Gastroesophageal sphincter (tissue), 4 donors: ENCODE data around the gene CHST11. TPM values are rescaled to one million over a fixed set of nuclear protein-coding genes. Genes with fewer than 3 reads are reported as not detected.

Source experiments
- ATAC-seq: fragments of 150-250 bp; one replicate; pipeline ENCODE4 v1.9.1; 2016; ENCODE audit warnings: mild to moderate bottlenecking, moderate library complexity
- H3K27ac ChIP-seq, 4 donors: fragments of 200-600 bp; sonication (generic) in 3 of 4; 1 replicate in 3 of 4; 2 replicates in 1 of 4; pipeline ENCODE4 v1.5.1; 2016 to 2019
- H3K27me3 ChIP-seq: fragments of 200-600 bp; sonication (generic); one replicate; pipeline ENCODE4 v1.5.1; 2019
- H3K36me3 ChIP-seq, 2 donors: fragments of 200-600 bp; sonication (generic); one replicate each; pipeline ENCODE4 v1.5.1; 2019; ENCODE audit warnings: control low read depth in 1 of 2
- H3K4me1 ChIP-seq, 3 donors: fragments of 200-600 bp; sonication (generic); 1 replicate in 2 of 3; 2 replicates in 1 of 3; pipeline ENCODE4 v1.5.1; 2016 to 2019; ENCODE audit warnings: control low read depth in 2 of 3
- H3K4me3 ChIP-seq, 2 donors: fragments of 200-600 bp; sonication (generic); one replicate each; pipeline ENCODE4 v1.5.1; 2019; ENCODE audit warnings: mild to moderate bottlenecking in 1 of 2, moderate library complexity in 1 of 2
- H3K9me3 ChIP-seq, 3 donors: fragments of 200-600 bp; sonication (generic); one replicate each; pipeline ENCODE4 v1.5.1; 2017 to 2019; ENCODE audit warnings: control low read depth in 2 of 3
- EP300 ChIP-seq: sonication (generic); formaldehyde crosslinking; IDR thresholded peaks from one replicate; pipeline ENCODE4 v1.6.1; 2017; ENCODE audit warnings: antibody characterized with exemption, mild to moderate bottlenecking
- POLR2A ChIP-seq, 2 donors: fragments of 450-650 bp; IDR thresholded peaks; one replicate each; pipeline ENCODE4 v1.6.1; 2017; ENCODE audit warnings: antibody characterized with exemption in 2 of 2, mild to moderate bottlenecking in 2 of 2, moderate library complexity in 1 of 2
- POLR2AphosphoS5 ChIP-seq: sonication (generic); formaldehyde crosslinking; IDR thresholded peaks from one replicate; pipeline ENCODE4 v1.6.1; 2017; ENCODE audit warnings: antibody characterized with exemption
- WGBS, 2 donors: methylation state at CpG; one replicate each; pipeline ENCODE4 v1.1.5; 2018; ENCODE audit warnings: low coverage in 1 of 2; 5-methylcytosine and 5-hydroxymethylcytosine counted together
- total RNA-seq, 4 donors: library from RNA; depleted of rRNA; stranded (reverse); fragments of >200 nt; gene quantifications; one replicate each; pipeline ENCODE4 v1.1.0, GENCODE V29; 2016
- TF ChIP-seq, protein P1 (sequence below), 4 experiments: fragments of 200-600 bp in 2 of 4; fragments of 450-650 bp in 2 of 4; sonication (generic) in 1 of 4; IDR thresholded peaks; one replicate each; pipeline ENCODE4 v1.5.1; 2017 to 2019; ENCODE audit warnings: antibody characterized with exemption in 4 of 4, mild to moderate bottlenecking in 2 of 4, moderate library complexity in 2 of 4

CHST11 gene
- total RNA-seq, 4 donors from 2014 or later, result 4.3 to 15.6 (median 11.0) TPM

DNA sequence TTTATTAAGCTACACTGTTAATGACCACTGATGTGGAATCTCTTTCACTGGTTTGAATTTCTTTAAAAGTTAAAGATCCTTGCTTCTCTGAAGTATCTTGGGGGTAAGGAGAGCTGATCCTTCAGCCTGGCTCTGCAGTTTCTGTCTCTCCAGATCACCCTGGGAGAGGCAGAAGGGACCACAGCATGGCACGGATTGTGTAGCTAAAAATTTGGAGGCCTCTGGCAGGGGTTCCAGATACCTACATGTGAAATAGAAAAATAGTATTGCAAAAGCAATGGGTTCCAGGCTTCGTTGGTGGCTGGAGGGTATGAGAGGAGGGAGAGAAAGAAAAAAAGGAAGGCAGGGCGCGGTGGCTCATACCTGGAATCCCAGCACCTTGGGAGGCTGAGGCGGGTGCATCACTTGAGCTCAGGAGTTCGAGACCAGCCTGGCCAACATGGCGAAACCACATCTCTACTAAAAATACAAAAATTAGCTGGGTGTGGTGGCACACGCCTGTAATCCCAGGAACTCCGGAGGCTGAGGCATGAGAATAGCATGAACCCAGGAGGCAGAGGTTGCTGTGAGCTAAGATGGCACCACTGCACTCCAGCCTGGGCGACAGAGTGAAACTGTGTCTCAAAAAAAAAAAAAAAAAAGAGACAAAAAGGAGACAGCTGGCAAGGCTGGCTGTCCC lies 3.4 kb downstream of the CHST11 start:
- H3K27ac ChIP-seq, result peak overlapping the region in 3 of 4 donors; percentile 17 to 87 (median 72)
- H3K27me3 ChIP-seq, result no peaks in the 10 kb centered on the region
- H3K36me3 ChIP-seq, result no peaks in the 10 kb centered on the region
- TF ChIP-seq, protein P1, sequence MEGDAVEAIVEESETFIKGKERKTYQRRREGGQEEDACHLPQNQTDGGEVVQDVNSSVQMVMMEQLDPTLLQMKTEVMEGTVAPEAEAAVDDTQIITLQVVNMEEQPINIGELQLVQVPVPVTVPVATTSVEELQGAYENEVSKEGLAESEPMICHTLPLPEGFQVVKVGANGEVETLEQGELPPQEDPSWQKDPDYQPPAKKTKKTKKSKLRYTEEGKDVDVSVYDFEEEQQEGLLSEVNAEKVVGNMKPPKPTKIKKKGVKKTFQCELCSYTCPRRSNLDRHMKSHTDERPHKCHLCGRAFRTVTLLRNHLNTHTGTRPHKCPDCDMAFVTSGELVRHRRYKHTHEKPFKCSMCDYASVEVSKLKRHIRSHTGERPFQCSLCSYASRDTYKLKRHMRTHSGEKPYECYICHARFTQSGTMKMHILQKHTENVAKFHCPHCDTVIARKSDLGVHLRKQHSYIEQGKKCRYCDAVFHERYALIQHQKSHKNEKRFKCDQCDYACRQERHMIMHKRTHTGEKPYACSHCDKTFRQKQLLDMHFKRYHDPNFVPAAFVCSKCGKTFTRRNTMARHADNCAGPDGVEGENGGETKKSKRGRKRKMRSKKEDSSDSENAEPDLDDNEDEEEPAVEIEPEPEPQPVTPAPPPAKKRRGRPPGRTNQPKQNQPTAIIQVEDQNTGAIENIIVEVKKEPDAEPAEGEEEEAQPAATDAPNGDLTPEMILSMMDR (IDR thresholded peaks at IDR 0.05), result no peak
- TF ChIP-seq EP300 (no peak), POLR2A (IDR thresholded peaks at IDR 0.05) (no peak), POLR2AphosphoS5 (no peak)
- H3K9me3 ChIP-seq, result no peaks in the 10 kb centered on the region
- no peak overlapping the region for H3K4me3 ChIP-seq
- no peak for ATAC-seq
- WGBS, 2 donors, result 57 to 67% methylated on average over 3 to 9 of the region's 10 CpGs
- H3K4me1 ChIP-seq, result peaks cover 0 to 56% (median 9%) of the 10 kb centered on the region in 3 donors

DNA sequence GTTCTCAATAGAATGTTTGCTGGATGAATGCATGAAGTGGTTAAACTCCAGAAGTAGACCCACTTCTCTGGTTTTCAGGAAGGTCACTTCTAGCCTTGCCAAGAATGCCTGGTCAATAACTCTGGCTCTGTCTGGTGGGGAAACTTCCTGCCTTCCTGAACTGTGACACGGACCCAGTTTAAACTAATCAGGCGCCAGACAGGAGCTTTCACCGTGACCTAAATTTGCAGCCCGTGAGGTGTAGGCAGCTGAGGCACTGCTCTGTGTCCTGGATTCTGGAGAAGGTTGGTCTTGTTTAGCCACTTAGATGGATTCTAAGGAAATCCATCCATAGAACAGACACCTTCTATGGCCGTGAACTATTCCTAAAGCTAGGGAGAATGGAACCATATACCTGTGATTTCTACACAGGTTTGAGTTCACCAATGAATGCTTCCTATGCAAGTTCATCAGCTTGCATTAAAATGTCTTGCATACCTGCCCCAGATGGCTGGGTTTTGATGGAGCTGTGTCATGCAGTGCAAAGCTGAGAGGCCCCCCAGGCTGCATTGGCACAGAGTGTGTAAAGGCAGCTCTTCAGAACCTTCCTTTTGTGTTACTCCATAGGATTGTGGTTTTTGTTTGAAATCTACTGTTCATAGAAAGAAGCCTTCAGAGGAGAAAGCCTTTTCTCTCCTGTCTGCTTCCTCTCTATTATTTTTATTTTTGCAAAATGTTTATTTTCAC lies 4.4 kb downstream of the CHST11 start:
- H3K36me3 ChIP-seq, result no peaks in the 10 kb centered on the region
- ATAC-seq, result no peak
- H3K4me1 ChIP-seq, result peaks cover 0 to 48% (median 9%) of the 10 kb centered on the region in 3 donors
- H3K27me3 ChIP-seq, result no peaks in the 10 kb centered on the region
- H3K4me3 ChIP-seq, result no peak overlapping the region
- 86% methylated on average over 4 of the region's 5 CpGs; no CpG with 5 or more reads in 1 of the 2 donors for WGBS, 2 donors
- H3K9me3 ChIP-seq, result no peaks in the 10 kb centered on the region
- no peak for TF ChIP-seq POLR2A (IDR thresholded peaks at IDR 0.05)
- TF ChIP-seq EP300, result no peak
- TF ChIP-seq POLR2AphosphoS5, result no peak
- TF ChIP-seq, protein P1 (IDR thresholded peaks at IDR 0.05), result no peak
- H3K27ac ChIP-seq, result no peak overlapping the region

DNA sequence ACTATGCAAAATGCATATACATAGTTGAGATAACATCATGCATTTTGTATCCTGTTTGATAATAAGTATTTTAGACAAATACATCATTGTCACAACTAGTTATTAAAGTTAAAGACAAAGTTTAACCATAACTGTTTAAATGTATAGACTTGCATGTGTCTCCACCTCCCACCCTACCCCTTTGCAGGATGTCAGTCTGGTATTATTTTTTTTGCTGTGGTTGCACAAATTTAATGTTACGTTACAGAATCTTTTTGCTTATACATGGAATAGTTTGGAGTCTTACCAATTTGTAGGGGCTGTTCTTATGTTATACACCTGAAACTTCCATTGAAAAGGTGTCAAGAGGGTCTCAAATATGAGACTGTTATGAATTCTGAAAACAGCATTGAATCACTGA lies 5.6 kb downstream of the CHST11 start:
- Histone ChIP-seq H3K27me3 (no peaks in the 10 kb centered on the region), H3K4me3 (no peak overlapping the region), H3K36me3 (no peaks in the 10 kb centered on the region), H3K9me3 (no peaks in the 10 kb centered on the region), H3K27ac (no peak overlapping the region), H3K4me1 (peaks cover 0 to 40% (median 9%) of the 10 kb centered on the region in 3 donors)
- TF ChIP-seq POLR2A (IDR thresholded peaks at IDR 0.05) (no peak), EP300 (no peak), POLR2AphosphoS5 (no peak)
- TF ChIP-seq, protein P1 (IDR thresholded peaks at IDR 0.05), result no peak
- 86 to 87% methylated on average over 1 of the region's 1 CpG for WGBS, 2 donors
- ATAC-seq, result no peak

DNA sequence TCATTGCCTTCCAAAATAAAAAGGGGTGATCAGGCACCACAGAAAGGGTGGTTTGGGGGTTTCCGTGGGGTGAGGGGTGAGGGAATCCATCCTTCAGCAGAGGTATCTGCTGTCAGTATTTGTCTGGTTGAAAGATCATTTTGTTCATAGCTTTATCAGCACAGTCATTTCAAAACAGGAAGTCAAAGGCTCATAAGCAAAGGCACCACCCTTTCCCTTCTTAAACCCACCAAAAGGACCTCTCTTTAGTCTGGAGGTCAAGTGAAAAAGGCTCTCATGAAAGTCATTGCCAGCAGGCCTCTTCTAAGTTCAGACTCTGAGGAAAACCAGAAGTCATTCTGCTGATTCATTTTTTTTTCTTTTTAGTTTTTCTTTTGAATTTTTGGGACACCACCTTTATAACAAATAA lies 6.2 kb downstream of the CHST11 start:
- WGBS, 2 donors, result 54 to 100% methylated on average over 1 of the region's 1 CpG
- ATAC-seq, result no peak
- peak overlapping the region in 1 of 4 donors; percentile 20 for H3K27ac ChIP-seq

More for the DNA sequence above, 6.2 kb downstream of the CHST11 start:
- no peak for TF ChIP-seq POLR2AphosphoS5
- TF ChIP-seq, protein P1 (IDR thresholded peaks at IDR 0.05), result no peak
- no peak for TF ChIP-seq EP300
- TF ChIP-seq POLR2A (IDR thresholded peaks at IDR 0.05), result no peak
- Histone ChIP-seq H3K27me3 (no peaks in the 10 kb centered on the region), H3K4me3 (no peak overlapping the region), H3K4me1 (peaks cover 0 to 34% (median 9%) of the 10 kb centered on the region in 3 donors), H3K9me3 (no peaks in the 10 kb centered on the region), H3K36me3 (no peaks in the 10 kb centered on the region)
